Gastrocnemius medialis (tissue), 4 donors: ENCODE data around the gene SAMD13. TPM values are rescaled to one million over a fixed set of nuclear protein-coding genes. Genes with fewer than 3 reads are reported as not detected.

Experiments used
- ATAC-seq, 2 donors: fragments of 150-250 bp; one replicate each; pipeline ENCODE4 v1.9.1; 2016
- DNase-seq, 2 donors: peaks; one replicate each; pipeline ENCODE4 v3.0.0-alpha.2; 2019
- H3K27ac ChIP-seq, 4 donors: fragments of 200-600 bp; sonication (generic); 1 replicate in 1 of 4; 2 replicates in 3 of 4; pipeline ENCODE4 v1.5.1; 2016 to 2018; ENCODE audit warnings: mild to moderate bottlenecking in 2 of 4, moderate library complexity in 1 of 4
- H3K27me3 ChIP-seq, 3 donors: fragments of 200-600 bp; sonication (generic) in 2 of 3; 1 replicate in 1 of 3; 2 replicates in 2 of 3; pipeline versions ENCODE4 v1.5.1 to v1.6.0; 2016 to 2019; ENCODE audit warnings: mild to moderate bottlenecking in 1 of 3, moderate library complexity in 1 of 3
- H3K36me3 ChIP-seq, 2 donors: fragments of 200-600 bp; sonication (generic) in 1 of 2; one replicate each; pipeline ENCODE4 v1.5.1; 2017 to 2018
- H3K4me1 ChIP-seq, 2 donors: fragments of 200-600 bp; sonication (generic) in 1 of 2; one replicate each; pipeline ENCODE4 v1.5.1; 2016 to 2017; ENCODE audit warnings: mild to moderate bottlenecking in 2 of 2
- H3K4me3 ChIP-seq, 4 donors: fragments of 200-600 bp; sonication (generic) in 3 of 4; 1 replicate in 1 of 4; 2 replicates in 3 of 4; pipeline ENCODE4 v1.5.1; 2016 to 2019; ENCODE audit warnings: mild to moderate bottlenecking in 2 of 4
- H3K9me3 ChIP-seq, 3 donors: fragments of 200-600 bp; sonication (generic) in 2 of 3; 1 replicate in 1 of 3; 2 replicates in 2 of 3; pipeline ENCODE4 v1.5.1; 2016 to 2019
- CTCF ChIP-seq, 5 experiments: fragments of 450-650 bp in 3 of 5; fragments of 200-600 bp in 2 of 5; sonication (generic) in 2 of 5; IDR thresholded peaks in 4 of 5; conservative IDR thresholded peaks in 1 of 5; 1 replicate in 4 of 5; 2 replicates in 1 of 5; pipeline ENCODE4 v1.5.1; 2016 to 2019; ENCODE audit warnings: antibody characterized with exemption in 5 of 5, mild to moderate bottlenecking in 3 of 5, moderate library complexity in 3 of 5
- POLR2A ChIP-seq, 2 donors: fragments of 450-650 bp; IDR thresholded peaks; one replicate each; pipeline ENCODE4 v1.6.1; 2017; ENCODE audit warnings: antibody characterized with exemption in 2 of 2, mild to moderate bottlenecking in 2 of 2, moderate library complexity in 2 of 2
- in situ Hi-C, 4 donors: fragments of 200-750 bp; cut with MboI; loops; one replicate each; pipeline versions ENCODE4 v1.15.0 to v1.8.0; 2017; ENCODE audit warnings: low sequenced_read_pairs in 4 of 4
- intact Hi-C: fragments of 100-400 bp; cut with DNase I; formaldehyde crosslinking; loops from one replicate; pipeline ENCODE4 v1.15.1; 2023; ENCODE audit warnings: low total_unique reads
- total RNA-seq, 4 donors: library from RNA; depleted of rRNA; stranded (reverse); fragments of >200 nt; gene quantifications; one replicate each; pipeline versions ENCODE4 v1.1.0 to v1.2.3, GENCODE V29; 2016

The SAMD13 gene
- total RNA-seq, 4 donors from 2014 or later, result 1.5 to 10.8 (median 5.4) TPM

- H3K4me3 ChIP-seq, result no peak overlapping the region
- no peaks in the 10 kb centered on the region for H3K36me3 ChIP-seq
- ATAC-seq (no peak), DNase-seq (no peak)
- in situ Hi-C loops, result no loop called here
- no peaks in the 10 kb centered on the region for H3K27me3 ChIP-seq
- peaks cover 7 to 12% of the 10 kb centered on the region in 2 donors for H3K4me1 ChIP-seq
- intact Hi-C loops, result no loop called here
- H3K9me3 ChIP-seq, result no peaks in the 10 kb centered on the region
- H3K27ac ChIP-seq, result no peak overlapping the region
- TF ChIP-seq POLR2A (IDR thresholded peaks at IDR 0.05) (no peak), CTCF (IDR thresholded peaks at IDR 0.05 in 4 of 5, conservative IDR thresholded peaks at IDR 0.05 in 1 of 5) (no peak)
Observed at GRCh38 chr1:84352298-84353106, 51.0 kb downstream of the SAMD13 start.

- in situ Hi-C loops (no loop called here), intact Hi-C loops (no loop called here)
- no peaks in the 10 kb centered on the region for H3K9me3 ChIP-seq
- ATAC-seq (peak in 1 of 2 donors; percentile 35), DNase-seq (no peak)
- no peak overlapping the region for H3K4me3 ChIP-seq
- H3K4me1 ChIP-seq, result peaks cover 0 to 2% of the 10 kb centered on the region in 2 donors
- TF ChIP-seq CTCF (IDR thresholded peaks at IDR 0.05 in 4 of 5, conservative IDR thresholded peaks at IDR 0.05 in 1 of 5), result no peak
- no peak for TF ChIP-seq POLR2A (IDR thresholded peaks at IDR 0.05)
- H3K27me3 ChIP-seq, result no peaks in the 10 kb centered on the region
- no peaks in the 10 kb centered on the region for H3K36me3 ChIP-seq
- H3K27ac ChIP-seq, result no peak overlapping the region
Observed at GRCh38 chr1:84353695-84354094, 52.2 kb downstream of the SAMD13 start.

- Histone ChIP-seq H3K4me1 (no peaks in the 10 kb centered on the region), H3K4me3 (no peak overlapping the region), H3K36me3 (no peaks in the 10 kb centered on the region), H3K27me3 (no peaks in the 10 kb centered on the region), H3K9me3 (no peaks in the 10 kb centered on the region), H3K27ac (no peak overlapping the region)
- ATAC-seq, result no peak
- in situ Hi-C loops (no loop called here), intact Hi-C loops (no loop called here)
- DNase-seq, result no peak
- no peak for TF ChIP-seq POLR2A (IDR thresholded peaks at IDR 0.05)
- no peak for TF ChIP-seq CTCF (IDR thresholded peaks at IDR 0.05 in 4 of 5, conservative IDR thresholded peaks at IDR 0.05 in 1 of 5)
Observed at GRCh38 chr1:84355556-84355955, 54.0 kb downstream of the SAMD13 start.

GRCh38 chr1:84356881-84357280 lies 55.4 kb downstream of the SAMD13 start:
- TF ChIP-seq POLR2A (IDR thresholded peaks at IDR 0.05), result no peak
- TF ChIP-seq CTCF (IDR thresholded peaks at IDR 0.05 in 4 of 5, conservative IDR thresholded peaks at IDR 0.05 in 1 of 5), result no peak
- Histone ChIP-seq H3K4me1 (no peaks in the 10 kb centered on the region), H3K27ac (no peak overlapping the region), H3K27me3 (no peaks in the 10 kb centered on the region), H3K36me3 (no peaks in the 10 kb centered on the region), H3K9me3 (no peaks in the 10 kb centered on the region), H3K4me3 (no peak overlapping the region)
- intact Hi-C loops (no loop called here), in situ Hi-C loops (no loop called here)
- DNase-seq (no peak), ATAC-seq (no peak)
